HepG2 (cell line): Measurements from ENCODE around the gene GSTA1. TPM values are rescaled to one million over a fixed set of nuclear protein-coding genes. Genes with fewer than 3 reads are reported as not detected.

Experiments used
- ARID5B ChIP-seq: IDR thresholded peaks from 2 replicates; pipeline ENCODE4 v1.4.0; 2020; ENCODE audit warnings: mild to moderate bottlenecking, missing genetic modification reagents
- CC2D1A ChIP-seq: sonication (generic); formaldehyde crosslinking; IDR thresholded peaks from 2 replicates; pipeline ENCODE4 v1.8.1; 2023; ENCODE audit warnings: mild to moderate bottlenecking, missing genetic modification reagents
- CENPT ChIP-seq: sonication (generic); formaldehyde crosslinking; IDR thresholded peaks from 2 replicates; pipeline ENCODE4 v1.8.0; 2022; ENCODE audit warnings: low read depth, mild to moderate bottlenecking, moderate library complexity, missing genetic modification reagents
- DBP ChIP-seq: sonication (generic); formaldehyde crosslinking; IDR thresholded peaks from 2 replicates; pipeline ENCODE4 v1.4.0; 2020; ENCODE audit warnings: missing genetic modification reagents; ENCODE audit errors: not compliant biosample characterization
- DZIP1 ChIP-seq: sonication (generic); formaldehyde crosslinking; IDR thresholded peaks from 2 replicates; pipeline ENCODE4 v1.5.0; 2020; ENCODE audit warnings: mild to moderate bottlenecking, missing genetic modification reagents
- ETV5 ChIP-seq: IDR thresholded peaks from 2 replicates; pipeline ENCODE4 v1.6.1; 2018; ENCODE audit warnings: missing biosample characterization, missing genetic modification reagents, inconsistent platforms, borderline replicate concordance
- MBNL3 ChIP-seq: fragments of 250-450 bp; sonication (Bioruptor Pico); conservative IDR thresholded peaks from 2 replicates; pipeline ENCODE4 v1.8.0; 2022; ENCODE audit warnings: mild to moderate bottlenecking, inconsistent platforms
- MLLT10 ChIP-seq: sonication (generic); formaldehyde crosslinking; IDR thresholded peaks from 2 replicates; pipeline ENCODE4 v1.4.0; 2020; ENCODE audit warnings: missing genetic modification reagents
- MXI1 ChIP-seq: IDR thresholded peaks from 3 replicates; pipeline ENCODE4 v1.6.1; 2012; ENCODE audit warnings: low read depth, low read length, inconsistent platforms, borderline replicate concordance
- PRPF4 ChIP-seq: fragments of 200-400 bp; formaldehyde crosslinking; IDR thresholded peaks from 2 replicates; pipeline ENCODE4 v1.6.1; 2016; ENCODE audit warnings: low read length, low read depth; ENCODE audit not compliant: poor library complexity, severe bottlenecking
- RELA ChIP-seq: sonication (generic); formaldehyde crosslinking; IDR thresholded peaks from 2 replicates; pipeline ENCODE4 v1.4.0; 2020; ENCODE audit warnings: missing genetic modification reagents
- RXRA ChIP-seq: sonication (generic); formaldehyde crosslinking; IDR thresholded peaks from 2 replicates; pipeline ENCODE4 v1.5.1; 2020; ENCODE audit warnings: missing genetic modification reagents
- SMAD3 ChIP-seq: sonication (generic); formaldehyde crosslinking; IDR thresholded peaks from 2 replicates; pipeline ENCODE4 v1.4.0; 2020; ENCODE audit warnings: missing genetic modification reagents
- SOX13 ChIP-seq, 3 experiments: fragments of 450-650 bp in 1 of 3; sonication (generic) in 1 of 3; formaldehyde crosslinking in 1 of 3; IDR thresholded peaks in 2 of 3; conservative IDR thresholded peaks in 1 of 3; 2 replicates each; pipeline versions ENCODE4 v1.5.0 to v1.6.1; 2016 to 2020; ENCODE audit warnings: antibody characterized with exemption in 1 of 3, mild to moderate bottlenecking in 1 of 3, missing compliant biosample characterization in 1 of 3, missing genetic modification reagents in 1 of 3, moderate library complexity in 1 of 3
- TEF ChIP-seq: sonication (generic); formaldehyde crosslinking; IDR thresholded peaks from 2 replicates; pipeline ENCODE4 v1.5.0; 2020; ENCODE audit warnings: missing genetic modification reagents
- TGIF2 ChIP-seq: IDR thresholded peaks from 2 replicates; pipeline ENCODE4 v1.6.1; 2016; ENCODE audit warnings: control low read depth, missing compliant biosample characterization
- YY1 ChIP-seq: IDR thresholded peaks from 2 replicates; pipeline ENCODE4 v1.6.1; 2011; ENCODE audit warnings: low read length, low read depth, moderate library complexity, mild to moderate bottlenecking; ENCODE audit not compliant: insufficient read depth, insufficient replicate concordance
- ZNF180 ChIP-seq: sonication (generic); formaldehyde crosslinking; IDR thresholded peaks from 2 replicates; pipeline ENCODE4 v1.4.0; 2020; ENCODE audit warnings: low read depth, missing genetic modification reagents, borderline replicate concordance
- ZNF780A ChIP-seq: sonication (generic); formaldehyde crosslinking; IDR thresholded peaks from 2 replicates; pipeline ENCODE4 v1.8.0; 2022; ENCODE audit warnings: mild to moderate bottlenecking, missing genetic modification reagents, moderate library complexity
- polyA plus RNA-seq, 8 experiments: library from polyadenylated mRNA; depleted of rRNA in 3 of 8; stranded (reverse) in 7 of 8; unstranded in 1 of 8; fragments of >200 nt; fragmentation: Illumina TruSeq in 4 of 8; extraction: Trizol in 4 of 8; gene quantifications; 2 replicates each; pipeline versions ENCODE4 v1.2.1 to v1.2.3, GENCODE V29; 2011 to 2016; ENCODE audit warnings: low read depth in 4 of 8, missing spikeins in 1 of 8, mixed read lengths in 1 of 8; ENCODE audit not compliant: insufficient read depth in 1 of 8
- total RNA-seq, 5 experiments: library from RNA; depleted of rRNA; stranded (reverse); fragments of >200 nt; fragmentation: Illumina TruSeq; extraction: Trizol; gene quantifications; 2 replicates each; pipeline ENCODE4 v1.2.3, GENCODE V29; 2016; ENCODE audit warnings: low read depth in 1 of 5

The GSTA1 gene
- total and polyA plus RNA-seq, 2 of the 13 experiments (the other 11 are each of a cell fraction or from before 2014, with no cell fraction given) = 6.2 to 282 TPM

GRCh38 chr6:52815167-52816092 lies 11.8 kb upstream of the GSTA1 start (continued):
- TF ChIP-seq ZNF780A (CRISPR knock-in tag) (no peak), CENPT (CRISPR knock-in tag) (no peak), RXRA (CRISPR knock-in tag) (peak; percentile 85), MLLT10 (CRISPR knock-in tag) (no peak), ZNF180 (CRISPR knock-in tag) (no peak), MBNL3 (CRISPR knock-in tag) (no peak), TEF (CRISPR knock-in tag) (0 out of 2 replicates have a peak, but pooled peaks have one; percentile 32), CC2D1A (CRISPR knock-in tag) (no peak), ARID5B (CRISPR knock-in tag) (peak; percentile 75), TGIF2 (CRISPR knock-in tag) (no peak), ETV5 (CRISPR knock-in tag) (0 out of 2 replicates have a peak, but pooled peaks have one; percentile 14), DZIP1 (CRISPR knock-in tag) (no peak), DBP (CRISPR knock-in tag) (no peak), PRPF4 (no peak), SMAD3 (CRISPR knock-in tag) (peak; percentile 70; the same call in 1 of the 2 replicates), YY1 (no peak), MXI1 (no peak), RELA (CRISPR knock-in tag) (no peak), SOX13 (IDR thresholded peaks at IDR 0.05) (peak; percentile 60; the same call in 1 of the 2 replicates), SOX13 (CRISPR knock-in tag; conservative IDR thresholded peaks at IDR 0.05 in 1 of 2, IDR thresholded peaks at IDR 0.05 in 1 of 2) (peak in 1 of 2 experiments; percentile 59; a peak in 1 of 4 replicates)
